ENCODE data around the gene PLEKHA7. TPM values are rescaled to one million over a fixed set of nuclear protein-coding genes. Genes with fewer than 3 reads are reported as not detected.
"Not testable (repeated sequence)": the region's sequence is repeated elsewhere in the genome, so short reads cannot be mapped to it uniquely, and the experiment has no call there.

The PLEKHA7 gene
- total RNA-seq, 4 donors from 2014 or later = 24.1 to 49.3 (median 28.8) TPM

DNA sequence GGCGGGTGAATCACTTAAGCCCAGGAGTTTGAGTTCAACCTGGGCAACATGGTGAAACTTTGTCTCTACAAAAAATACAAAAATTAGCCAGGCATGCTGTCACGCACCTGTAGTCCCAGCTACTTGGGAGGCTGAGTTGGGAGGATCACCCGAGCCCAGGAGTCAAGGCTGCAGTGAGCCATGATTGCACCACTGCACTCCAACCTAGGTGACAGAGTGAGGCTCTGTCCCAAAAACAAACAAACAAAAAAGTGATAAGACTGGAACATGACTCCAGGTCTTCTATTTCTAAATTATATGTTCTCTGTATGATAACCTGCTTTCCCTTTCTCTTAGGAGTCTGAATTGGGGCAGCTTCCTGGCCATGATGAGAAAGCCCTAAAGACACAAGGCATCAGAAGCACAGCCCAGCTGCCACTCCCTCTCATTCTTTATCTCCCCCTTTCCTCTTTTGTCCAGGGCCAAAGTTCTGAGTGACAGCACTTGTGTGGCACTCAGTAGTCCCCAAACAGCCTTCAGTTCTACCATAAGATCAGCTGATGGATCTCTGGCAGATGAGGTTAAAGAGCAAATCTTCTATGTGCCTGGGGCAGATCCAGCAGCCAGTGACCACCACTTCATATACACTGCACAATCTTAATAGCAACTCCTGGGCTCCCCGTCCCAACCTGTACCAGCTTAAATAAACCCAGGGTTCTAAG is 139.8 kb downstream of the PLEKHA7 start:
- no peak for DNase-seq (ENCODE audit: low spot score)
- no peak for ATAC-seq (ENCODE audit: low FRiP score)
- TF ChIP-seq, protein P1, sequence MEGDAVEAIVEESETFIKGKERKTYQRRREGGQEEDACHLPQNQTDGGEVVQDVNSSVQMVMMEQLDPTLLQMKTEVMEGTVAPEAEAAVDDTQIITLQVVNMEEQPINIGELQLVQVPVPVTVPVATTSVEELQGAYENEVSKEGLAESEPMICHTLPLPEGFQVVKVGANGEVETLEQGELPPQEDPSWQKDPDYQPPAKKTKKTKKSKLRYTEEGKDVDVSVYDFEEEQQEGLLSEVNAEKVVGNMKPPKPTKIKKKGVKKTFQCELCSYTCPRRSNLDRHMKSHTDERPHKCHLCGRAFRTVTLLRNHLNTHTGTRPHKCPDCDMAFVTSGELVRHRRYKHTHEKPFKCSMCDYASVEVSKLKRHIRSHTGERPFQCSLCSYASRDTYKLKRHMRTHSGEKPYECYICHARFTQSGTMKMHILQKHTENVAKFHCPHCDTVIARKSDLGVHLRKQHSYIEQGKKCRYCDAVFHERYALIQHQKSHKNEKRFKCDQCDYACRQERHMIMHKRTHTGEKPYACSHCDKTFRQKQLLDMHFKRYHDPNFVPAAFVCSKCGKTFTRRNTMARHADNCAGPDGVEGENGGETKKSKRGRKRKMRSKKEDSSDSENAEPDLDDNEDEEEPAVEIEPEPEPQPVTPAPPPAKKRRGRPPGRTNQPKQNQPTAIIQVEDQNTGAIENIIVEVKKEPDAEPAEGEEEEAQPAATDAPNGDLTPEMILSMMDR (IDR thresholded peaks at IDR 0.05) = no peak

DNA sequence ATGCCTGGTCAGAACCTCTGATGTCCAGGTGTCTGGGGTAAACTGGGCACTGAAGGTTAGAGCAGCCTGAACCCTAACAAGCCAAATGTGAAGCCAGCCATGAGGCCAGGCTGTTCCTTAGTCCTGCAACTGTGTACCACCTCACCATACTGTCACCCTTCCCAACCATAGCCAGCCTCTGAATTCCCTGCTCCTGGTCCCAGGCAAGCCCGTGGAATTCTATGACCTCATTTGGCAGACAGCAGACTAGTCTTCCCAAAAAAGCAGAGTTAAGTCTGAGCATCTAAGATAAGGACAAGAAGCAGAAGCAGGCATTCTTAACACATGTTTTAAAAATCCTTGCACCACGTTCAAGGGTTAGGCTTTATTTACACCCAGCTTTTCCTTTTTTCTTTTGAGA is 140.9 kb downstream of the PLEKHA7 start:
- no peak for ATAC-seq (ENCODE audit: low FRiP score)
- DNase-seq (ENCODE audit: low spot score) = no peak
- TF ChIP-seq, protein P1 (IDR thresholded peaks at IDR 0.05) = no peak

DNA sequence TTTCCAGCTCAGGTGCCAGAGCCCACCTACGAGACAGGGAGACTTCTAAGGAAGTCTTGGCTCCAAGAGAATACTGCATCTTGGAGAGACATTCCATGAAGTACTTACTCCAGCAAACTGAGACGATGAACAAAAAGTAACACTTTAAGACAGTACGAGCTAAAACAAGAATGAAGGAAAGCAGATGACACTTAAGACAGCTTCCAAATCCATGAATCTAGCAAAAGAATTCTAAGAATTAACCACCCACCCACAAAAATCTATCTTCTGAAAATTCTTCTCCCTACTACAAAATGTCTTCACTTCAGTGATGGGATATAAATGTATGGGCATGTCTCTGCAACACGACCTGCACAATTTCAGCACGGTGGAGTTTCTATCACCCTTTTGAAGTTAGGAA is 142.8 kb downstream of the PLEKHA7 start:
- TF ChIP-seq, protein P1 (IDR thresholded peaks at IDR 0.05) = no peak
- no peak for ATAC-seq (ENCODE audit: low FRiP score)

DNA sequence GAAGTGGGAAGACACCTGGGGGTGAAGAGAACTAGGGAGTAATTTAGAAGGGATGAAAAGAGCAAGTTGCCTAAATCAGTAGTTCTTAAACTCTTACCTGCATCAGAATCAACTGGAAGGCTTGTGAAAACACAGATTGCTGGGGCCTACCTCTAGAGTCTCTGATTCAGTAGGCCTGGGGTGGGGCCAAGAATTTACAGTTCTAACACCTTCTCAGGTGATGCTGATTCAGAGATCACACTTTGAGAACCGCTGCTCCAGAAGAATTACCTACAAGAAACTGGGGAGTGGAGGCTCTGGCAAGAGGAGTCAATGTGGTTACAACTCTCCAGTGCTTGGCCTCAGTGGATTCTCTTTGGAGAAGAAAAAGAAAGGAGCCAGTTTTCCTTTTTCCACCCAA is 147.1 kb downstream of the PLEKHA7 start:
- TF ChIP-seq, protein P1 (IDR thresholded peaks at IDR 0.05) = no peak
- ATAC-seq (ENCODE audit: low FRiP score) (no peak), DNase-seq (ENCODE audit: low spot score) (no peak)

More for the DNA sequence above, 142.8 kb downstream of the PLEKHA7 start:
- no peak for DNase-seq (ENCODE audit: low spot score)

DNA sequence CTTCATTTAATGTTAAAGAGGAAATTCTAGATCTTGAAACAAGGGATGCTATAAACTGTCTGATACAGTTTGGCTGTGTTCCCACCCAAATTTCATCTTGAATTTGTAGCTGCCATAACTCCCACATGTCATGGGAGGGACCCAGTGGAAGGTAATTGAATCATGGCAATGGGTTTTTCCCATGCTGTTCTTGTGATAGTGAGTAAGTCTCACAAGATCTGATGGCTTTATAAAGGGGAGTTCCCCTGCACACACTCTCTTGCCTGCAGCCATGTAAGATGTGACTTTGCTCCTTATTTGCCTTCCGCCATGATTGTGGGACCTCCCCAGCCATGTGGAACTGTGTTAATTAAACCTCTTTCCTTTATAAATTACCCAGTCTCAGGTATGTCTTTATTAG is 149.8 kb downstream of the PLEKHA7 start:
- ATAC-seq (ENCODE audit: low FRiP score); DNase-seq (ENCODE audit: low spot score): not testable (repeated sequence)

DNA sequence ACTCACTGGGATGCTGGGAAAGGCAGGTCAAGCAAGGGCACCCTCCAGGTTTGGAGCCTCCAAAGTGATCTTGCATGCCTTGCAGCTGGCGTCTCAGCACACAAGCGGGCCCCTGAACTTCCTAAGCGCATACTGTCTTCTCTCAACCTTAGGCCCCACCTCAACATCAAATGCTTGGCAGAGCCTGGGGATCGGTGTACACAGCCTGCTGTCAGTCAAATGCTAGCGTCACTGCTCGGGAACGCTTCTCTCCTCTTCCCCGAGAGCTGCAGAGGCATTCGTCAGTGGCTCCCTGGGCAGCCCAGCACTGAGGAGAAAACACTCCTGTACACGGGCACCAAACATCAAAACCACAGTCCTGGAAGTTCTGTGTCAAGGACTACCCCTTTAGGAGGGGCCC is 150.8 kb downstream of the PLEKHA7 start:
- ATAC-seq (ENCODE audit: low FRiP score) (peak; percentile 46), DNase-seq (ENCODE audit: low spot score) (no peak)
- TF ChIP-seq, protein P1 (IDR thresholded peaks at IDR 0.05) = no peak

DNA sequence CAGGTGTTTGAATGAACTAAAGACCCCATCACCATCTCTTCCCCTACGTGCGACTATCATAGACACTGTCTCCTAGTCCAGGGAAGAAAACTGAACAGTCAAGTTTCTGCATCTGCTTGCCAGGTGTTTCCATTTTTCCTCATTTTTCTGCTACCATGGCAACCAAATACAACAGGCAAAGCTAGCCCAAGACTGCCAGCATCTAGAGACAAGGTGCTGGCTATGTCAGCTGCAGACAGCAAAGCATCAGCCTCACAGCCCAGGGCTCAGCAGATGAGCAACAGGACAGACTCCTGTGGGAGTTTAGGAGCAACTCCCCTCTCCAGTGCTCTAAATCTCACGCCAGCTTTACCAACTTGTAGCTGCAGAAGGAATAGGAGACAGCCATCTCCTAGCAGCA is 151.5 kb downstream of the PLEKHA7 start:
- ATAC-seq (ENCODE audit: low FRiP score) (no peak), DNase-seq (ENCODE audit: low spot score) (no peak)
- TF ChIP-seq, protein P1 (IDR thresholded peaks at IDR 0.05) = no peak

Measured in omental fat pad (tissue), 4 donors.